LNCaP clone FGC (cell line): ENCODE measurements around the gene SSB.
"Not testable (repeated sequence)": the region's sequence is repeated elsewhere in the genome, so short reads cannot be mapped to it uniquely, and the experiment has no call there.

Experiments used
- DNase-seq: peaks from one replicate; pipeline ENCODE4 v3.0.0-alpha.2; 2011; ENCODE audit warnings: low read depth
- H3K4me3 ChIP-seq: 2 replicates; pipeline ENCODE4 v1.5.1; 2011; ENCODE audit warnings: mild to moderate bottlenecking, low read depth, low read length, control low read depth
- TF ChIP-seq, protein P1 (sequence below): IDR thresholded peaks from 2 replicates; pipeline ENCODE4 v1.5.1; 2012; ENCODE audit warnings: mild to moderate bottlenecking; ENCODE audit not compliant: control insufficient read depth, insufficient read depth; ENCODE audit errors: extremely low read depth

The SSB gene

GRCh38 chr2:169853041-169853668 lies 54.5 kb downstream of the SSB start:
- TF ChIP-seq, protein P1, sequence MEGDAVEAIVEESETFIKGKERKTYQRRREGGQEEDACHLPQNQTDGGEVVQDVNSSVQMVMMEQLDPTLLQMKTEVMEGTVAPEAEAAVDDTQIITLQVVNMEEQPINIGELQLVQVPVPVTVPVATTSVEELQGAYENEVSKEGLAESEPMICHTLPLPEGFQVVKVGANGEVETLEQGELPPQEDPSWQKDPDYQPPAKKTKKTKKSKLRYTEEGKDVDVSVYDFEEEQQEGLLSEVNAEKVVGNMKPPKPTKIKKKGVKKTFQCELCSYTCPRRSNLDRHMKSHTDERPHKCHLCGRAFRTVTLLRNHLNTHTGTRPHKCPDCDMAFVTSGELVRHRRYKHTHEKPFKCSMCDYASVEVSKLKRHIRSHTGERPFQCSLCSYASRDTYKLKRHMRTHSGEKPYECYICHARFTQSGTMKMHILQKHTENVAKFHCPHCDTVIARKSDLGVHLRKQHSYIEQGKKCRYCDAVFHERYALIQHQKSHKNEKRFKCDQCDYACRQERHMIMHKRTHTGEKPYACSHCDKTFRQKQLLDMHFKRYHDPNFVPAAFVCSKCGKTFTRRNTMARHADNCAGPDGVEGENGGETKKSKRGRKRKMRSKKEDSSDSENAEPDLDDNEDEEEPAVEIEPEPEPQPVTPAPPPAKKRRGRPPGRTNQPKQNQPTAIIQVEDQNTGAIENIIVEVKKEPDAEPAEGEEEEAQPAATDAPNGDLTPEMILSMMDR: no peak
- no peak overlapping the region for H3K4me3 ChIP-seq
- no peak for DNase-seq

- not testable (repeated sequence) for H3K4me3 ChIP-seq
Observed at GRCh38 chr2:169855281-169856258, 56.9 kb downstream of the SSB start.

GRCh38 chr2:169859423-169859822 lies 60.8 kb downstream of the SSB start:
- no peak for DNase-seq
- TF ChIP-seq, protein P1: no peak
- H3K4me3 ChIP-seq: no peak overlapping the region

More at GRCh38 chr2:169855281-169856258, 56.9 kb downstream of the SSB start:
- DNase-seq: not testable (repeated sequence)

GRCh38 chr2:169860149-169860548 lies 61.5 kb downstream of the SSB start:
- TF ChIP-seq, protein P1: no peak
- no peak overlapping the region for H3K4me3 ChIP-seq
- DNase-seq: no peak
